Hepatocyte (in vitro differentiated cells): Measurements from ENCODE around the gene TTC27.
"Not testable (repeated sequence)": the region's sequence is repeated elsewhere in the genome, so short reads cannot be mapped to it uniquely, and the experiment has no call there.

Source experiments
- CTCF ChIP-seq: fragments of 200-600 bp; sonication (generic); IDR thresholded peaks from 2 replicates; pipeline ENCODE4 v1.5.1; 2016; ENCODE audit warnings: antibody characterized with exemption, mild to moderate bottlenecking; ENCODE audit not compliant: poor library complexity
- EZH2 ChIP-seq: fragments of 200-600 bp; sonication (generic); IDR thresholded peaks from 2 replicates; pipeline ENCODE4 v1.6.1; 2016; ENCODE audit warnings: antibody characterized with exemption, mild to moderate bottlenecking, borderline replicate concordance

GRCh38 chr2:32846274-32846673 is 218.4 kb downstream of the TTC27 start:
- not testable (repeated sequence) for TF ChIP-seq CTCF, EZH2
